Ishikawa (cell line): Measurements from ENCODE around the gene E2F3.

Experiments used
- CEBPB ChIP-seq: IDR thresholded peaks from 2 replicates; pipeline ENCODE4 v1.6.1; 2012
- CREB1 ChIP-seq: IDR thresholded peaks from 2 replicates; pipeline ENCODE4 v1.6.1; 2012; ENCODE audit warnings: low read depth
- EGR1 ChIP-seq: IDR thresholded peaks from 2 replicates; pipeline ENCODE4 v1.6.1; 2012
- EP300 ChIP-seq: IDR thresholded peaks from 2 replicates; pipeline ENCODE4 v1.6.1; 2012; ENCODE audit warnings: borderline replicate concordance
- FOXM1 ChIP-seq: IDR thresholded peaks from 2 replicates; pipeline ENCODE4 v1.6.1; 2012; ENCODE audit warnings: low read depth, borderline replicate concordance
- NFIC ChIP-seq: IDR thresholded peaks from 2 replicates; pipeline ENCODE4 v1.6.1; 2012
- RAD21 ChIP-seq: IDR thresholded peaks from 2 replicates; pipeline ENCODE4 v1.6.1; 2012; ENCODE audit warnings: low read depth
- TAF1 ChIP-seq: IDR thresholded peaks from 2 replicates; pipeline ENCODE4 v1.6.1; 2012; ENCODE audit warnings: low read depth, mild to moderate bottlenecking
- TCF12 ChIP-seq: IDR thresholded peaks from 2 replicates; pipeline ENCODE4 v1.6.1; 2012; ENCODE audit warnings: low read depth
- TEAD4 ChIP-seq: IDR thresholded peaks from 2 replicates; pipeline ENCODE4 v1.6.1; 2012
- YY1 ChIP-seq: IDR thresholded peaks from 2 replicates; pipeline ENCODE4 v1.6.1; 2012; ENCODE audit warnings: low read depth
- ZBTB7A ChIP-seq: IDR thresholded peaks from 2 replicates; pipeline ENCODE4 v1.6.1; 2012; ENCODE audit warnings: low read depth
- TF ChIP-seq, protein P1 (sequence below): IDR thresholded peaks from 2 replicates; pipeline ENCODE4 v1.6.1; 2012
- TF ChIP-seq, protein P2 (sequence below): IDR thresholded peaks from 2 replicates; pipeline ENCODE4 v1.6.1; 2012
- TF ChIP-seq, protein P3 (sequence below): IDR thresholded peaks from 2 replicates; pipeline ENCODE4 v1.6.1; 2012; ENCODE audit warnings: low read depth, mild to moderate bottlenecking

The E2F3 gene

DNA sequence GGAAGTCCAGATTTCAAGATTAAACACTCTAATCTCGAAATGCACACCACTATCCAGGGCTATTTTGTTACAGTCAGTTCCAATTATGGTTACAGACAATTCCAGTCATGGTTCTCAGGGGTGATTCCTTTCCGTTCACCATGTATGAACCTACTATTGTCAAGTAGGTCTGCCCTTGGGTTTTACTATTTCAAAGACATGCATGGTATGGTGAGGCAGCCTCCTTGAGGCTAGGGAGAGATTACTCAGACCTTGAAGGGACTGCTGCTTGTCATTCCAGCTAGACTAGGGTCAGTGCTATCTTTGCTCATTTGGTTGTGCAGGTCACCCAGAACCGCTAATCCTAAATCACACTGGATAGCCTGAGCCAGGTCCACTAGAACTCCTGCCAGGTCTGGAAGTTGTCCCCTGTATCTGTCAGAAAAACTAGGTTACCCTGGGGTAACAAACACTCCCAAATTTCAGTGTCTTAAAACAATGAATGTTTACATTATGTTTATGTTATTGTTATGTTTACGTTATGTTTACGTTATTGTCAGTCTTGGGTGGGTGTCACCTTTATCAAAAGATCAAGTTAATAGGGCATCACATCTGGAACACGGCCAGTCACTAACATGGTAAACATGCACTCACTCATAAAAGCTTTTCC lies 41.1 kb upstream of the E2F3 start:
- TF ChIP-seq, protein P1, sequence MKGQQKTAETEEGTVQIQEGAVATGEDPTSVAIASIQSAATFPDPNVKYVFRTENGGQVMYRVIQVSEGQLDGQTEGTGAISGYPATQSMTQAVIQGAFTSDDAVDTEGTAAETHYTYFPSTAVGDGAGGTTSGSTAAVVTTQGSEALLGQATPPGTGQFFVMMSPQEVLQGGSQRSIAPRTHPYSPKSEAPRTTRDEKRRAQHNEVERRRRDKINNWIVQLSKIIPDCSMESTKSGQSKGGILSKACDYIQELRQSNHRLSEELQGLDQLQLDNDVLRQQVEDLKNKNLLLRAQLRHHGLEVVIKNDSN = no peak
- no peak for TF ChIP-seq TAF1

DNA sequence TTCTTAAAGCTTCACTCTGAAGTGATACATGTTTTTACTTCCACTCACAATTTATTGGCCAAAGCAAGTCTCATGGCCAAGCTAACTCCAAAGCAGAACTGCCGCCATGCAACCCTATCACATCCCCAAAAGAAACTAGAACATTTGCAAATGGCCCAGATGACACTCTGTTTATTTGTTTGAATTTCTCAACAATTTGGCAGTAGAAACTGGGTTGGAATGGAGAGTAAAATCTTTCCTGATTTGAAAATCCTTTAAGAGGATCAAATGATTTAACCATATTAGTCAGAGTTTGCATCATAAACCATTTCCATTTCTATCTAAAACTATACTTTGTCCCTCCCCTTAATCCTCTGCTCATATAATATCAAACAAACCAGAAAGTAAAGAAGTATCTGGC lies 39.1 kb upstream of the E2F3 start:
- TF ChIP-seq CEBPB = no peak
- TF ChIP-seq TAF1 = no peak
- TF ChIP-seq TEAD4 = no peak
- TF ChIP-seq EP300 = no peak
- TF ChIP-seq EGR1 = no peak
- TF ChIP-seq, protein P2, sequence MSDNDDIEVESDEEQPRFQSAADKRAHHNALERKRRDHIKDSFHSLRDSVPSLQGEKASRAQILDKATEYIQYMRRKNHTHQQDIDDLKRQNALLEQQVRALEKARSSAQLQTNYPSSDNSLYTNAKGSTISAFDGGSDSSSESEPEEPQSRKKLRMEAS = no peak
- no peak for TF ChIP-seq TCF12
- TF ChIP-seq, protein P3, sequence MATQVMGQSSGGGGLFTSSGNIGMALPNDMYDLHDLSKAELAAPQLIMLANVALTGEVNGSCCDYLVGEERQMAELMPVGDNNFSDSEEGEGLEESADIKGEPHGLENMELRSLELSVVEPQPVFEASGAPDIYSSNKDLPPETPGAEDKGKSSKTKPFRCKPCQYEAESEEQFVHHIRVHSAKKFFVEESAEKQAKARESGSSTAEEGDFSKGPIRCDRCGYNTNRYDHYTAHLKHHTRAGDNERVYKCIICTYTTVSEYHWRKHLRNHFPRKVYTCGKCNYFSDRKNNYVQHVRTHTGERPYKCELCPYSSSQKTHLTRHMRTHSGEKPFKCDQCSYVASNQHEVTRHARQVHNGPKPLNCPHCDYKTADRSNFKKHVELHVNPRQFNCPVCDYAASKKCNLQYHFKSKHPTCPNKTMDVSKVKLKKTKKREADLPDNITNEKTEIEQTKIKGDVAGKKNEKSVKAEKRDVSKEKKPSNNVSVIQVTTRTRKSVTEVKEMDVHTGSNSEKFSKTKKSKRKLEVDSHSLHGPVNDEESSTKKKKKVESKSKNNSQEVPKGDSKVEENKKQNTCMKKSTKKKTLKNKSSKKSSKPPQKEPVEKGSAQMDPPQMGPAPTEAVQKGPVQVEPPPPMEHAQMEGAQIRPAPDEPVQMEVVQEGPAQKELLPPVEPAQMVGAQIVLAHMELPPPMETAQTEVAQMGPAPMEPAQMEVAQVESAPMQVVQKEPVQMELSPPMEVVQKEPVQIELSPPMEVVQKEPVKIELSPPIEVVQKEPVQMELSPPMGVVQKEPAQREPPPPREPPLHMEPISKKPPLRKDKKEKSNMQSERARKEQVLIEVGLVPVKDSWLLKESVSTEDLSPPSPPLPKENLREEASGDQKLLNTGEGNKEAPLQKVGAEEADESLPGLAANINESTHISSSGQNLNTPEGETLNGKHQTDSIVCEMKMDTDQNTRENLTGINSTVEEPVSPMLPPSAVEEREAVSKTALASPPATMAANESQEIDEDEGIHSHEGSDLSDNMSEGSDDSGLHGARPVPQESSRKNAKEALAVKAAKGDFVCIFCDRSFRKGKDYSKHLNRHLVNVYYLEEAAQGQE = no peak
- TF ChIP-seq, protein P1 = no peak
- TF ChIP-seq NFIC = no peak
- no peak for TF ChIP-seq FOXM1
- TF ChIP-seq ZBTB7A = no peak
- no peak for TF ChIP-seq RAD21
- TF ChIP-seq YY1 = no peak
- no peak for TF ChIP-seq CREB1

DNA sequence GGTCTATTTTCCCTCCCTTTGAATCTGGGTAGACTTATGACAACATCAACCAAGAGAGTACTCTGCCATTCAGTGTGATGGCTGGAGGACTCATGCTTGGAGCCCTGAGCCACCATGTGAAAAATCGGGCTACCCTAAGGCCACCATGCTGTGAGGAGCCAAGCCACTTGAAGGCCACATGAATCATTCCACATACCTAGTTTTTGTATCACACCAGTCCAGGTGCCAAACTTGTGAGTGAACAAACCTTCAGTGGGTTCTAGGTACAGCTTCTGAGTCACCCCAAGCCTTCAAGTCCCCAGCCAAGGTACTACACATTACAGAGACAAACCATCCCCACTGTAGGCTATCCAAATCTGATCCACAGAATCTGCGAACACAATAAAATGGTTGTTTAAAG lies 37.4 kb upstream of the E2F3 start:
- TF ChIP-seq, protein P1 = no peak
- TF ChIP-seq TCF12 = no peak
- TF ChIP-seq, protein P3 = no peak
- TF ChIP-seq CREB1 = no peak
- TF ChIP-seq EGR1 = no peak
- TF ChIP-seq TAF1 = no peak
- TF ChIP-seq ZBTB7A = no peak
- TF ChIP-seq EP300 = no peak
- TF ChIP-seq FOXM1 = no peak
- TF ChIP-seq CEBPB = no peak
- TF ChIP-seq NFIC = no peak

DNA sequence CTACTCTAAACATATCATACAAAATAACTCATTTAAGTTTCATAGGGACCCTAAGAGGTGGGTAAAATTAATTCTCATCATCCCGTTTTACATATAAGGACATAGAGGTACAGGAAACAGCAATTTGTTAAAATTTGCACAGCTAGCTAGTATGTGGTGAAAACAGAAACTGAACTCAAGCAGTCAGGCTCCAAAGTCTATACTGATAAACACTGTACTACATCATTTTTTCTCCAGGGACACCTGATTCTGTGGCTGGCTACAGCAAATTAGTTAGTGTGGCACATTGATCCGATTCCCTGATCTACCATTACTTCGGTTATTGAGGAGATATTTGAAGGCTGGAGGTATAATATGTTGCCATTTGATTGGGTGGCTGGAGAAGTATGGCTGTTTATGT lies 36.2 kb upstream of the E2F3 start:
- TF ChIP-seq FOXM1 (no peak), CREB1 (no peak), EGR1 (no peak), ZBTB7A (no peak), EP300 (no peak), CEBPB (no peak), TCF12 (no peak), YY1 (no peak), NFIC (no peak), TAF1 (no peak), RAD21 (no peak), TEAD4 (no peak)

DNA sequence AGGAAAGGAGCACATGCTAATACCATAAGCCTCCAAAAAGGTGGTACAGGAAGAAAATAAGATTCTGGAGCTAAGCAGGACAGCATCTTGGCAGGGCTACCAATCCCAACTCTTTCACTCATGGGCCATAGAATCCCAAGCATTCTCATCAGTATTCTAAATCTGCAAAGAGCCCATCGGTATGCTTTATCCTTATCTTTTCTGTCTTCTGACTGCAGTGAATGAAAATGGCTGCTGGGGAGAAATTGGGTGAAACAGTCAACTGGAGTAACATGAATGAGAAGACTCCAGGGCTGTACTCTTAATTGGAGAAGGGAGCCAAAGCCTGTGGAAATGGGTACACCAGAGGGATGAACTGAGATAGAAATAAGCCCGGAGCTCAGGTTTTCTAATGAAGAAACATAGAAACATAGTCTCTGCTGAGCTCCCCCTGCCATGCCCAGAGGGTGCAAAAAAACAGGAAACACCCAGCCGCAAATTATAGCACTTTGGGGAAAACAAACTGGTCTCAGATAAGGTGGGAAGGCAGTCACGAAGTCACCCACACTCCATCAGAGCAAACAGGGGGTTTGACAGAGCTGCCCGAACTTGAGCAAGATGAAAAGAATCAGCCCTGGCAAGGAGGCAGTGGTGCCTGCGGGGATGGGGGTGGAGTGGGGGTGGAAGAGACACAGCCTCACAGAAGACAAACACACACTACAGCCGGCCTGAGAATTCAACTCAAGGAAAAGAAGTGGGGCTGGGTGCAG lies 35.4 kb upstream of the E2F3 start:
- no peak for TF ChIP-seq ZBTB7A
- TF ChIP-seq, protein P3 = no peak
- no peak for TF ChIP-seq TEAD4
- TF ChIP-seq TAF1 = no peak
- TF ChIP-seq, protein P1 = no peak
- TF ChIP-seq YY1 = no peak
- no peak for TF ChIP-seq CREB1
- TF ChIP-seq FOXM1 = no peak
- TF ChIP-seq EP300 = no peak
- TF ChIP-seq EGR1 = no peak
